Measurements from ENCODE around the gene NPAS3. TPM values are rescaled to one million over a fixed set of nuclear protein-coding genes. Genes with fewer than 3 reads are reported as not detected.

The NPAS3 gene
- total RNA-seq, 6 experiments from 2014 or later = 0.11 to 0.83 (median 0.21) TPM; not detected in 2

DNA sequence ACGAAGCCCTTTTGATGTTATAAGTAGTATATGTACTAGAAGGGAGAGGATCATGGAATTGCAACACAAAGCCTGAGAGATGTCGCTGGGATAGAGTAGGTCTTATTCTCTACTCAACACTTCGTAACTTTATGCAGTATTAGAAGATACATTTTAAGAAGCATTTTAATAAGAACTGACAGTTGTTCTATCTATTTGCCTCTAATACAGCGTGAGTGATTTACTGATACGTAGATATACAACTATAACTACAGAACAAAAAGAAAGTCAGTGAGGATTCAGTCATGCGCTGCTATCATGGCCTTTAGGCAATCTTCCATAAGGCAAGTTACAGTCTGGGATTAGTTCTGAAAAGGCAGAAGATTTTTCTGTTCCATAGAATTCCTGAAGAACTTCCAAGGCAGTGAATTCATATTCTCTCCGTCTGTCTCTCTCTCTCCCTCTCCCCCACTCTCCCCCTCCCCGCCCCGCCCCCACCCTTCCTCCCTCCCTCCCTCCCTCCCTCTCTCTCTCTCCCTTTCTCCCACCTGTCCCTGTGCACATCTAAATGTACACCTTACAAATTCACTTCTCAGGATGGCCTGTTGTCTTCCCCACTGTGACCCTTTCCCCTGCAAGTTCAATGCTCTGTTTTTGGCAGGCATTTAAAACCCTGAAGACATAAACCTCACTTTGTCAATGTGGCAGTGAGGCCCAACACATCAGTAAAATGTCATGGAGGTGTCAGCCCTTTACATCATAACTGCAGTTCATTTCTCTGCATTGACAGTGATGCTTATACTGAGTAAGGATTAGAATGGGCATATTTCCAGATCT is 541.6 kb downstream of the NPAS3 start:
- H3K27ac ChIP-seq = no peak overlapping the region
- WGBS (ENCODE audit: insufficient coverage, low coverage, low lambda C conversion rate, missing lambda C conversion rate) = 57% methylated on average over 9 of the region's 9 CpGs
- DNase-seq (no peak), ATAC-seq (no peak)
- no peaks in the 10 kb centered on the region for H3K27me3 ChIP-seq
- H3K9me3 ChIP-seq = no peaks in the 10 kb centered on the region
- H3K4me3 ChIP-seq = no peak overlapping the region
- no peaks in the 10 kb centered on the region for H3K4me1 ChIP-seq
- intact Hi-C loops (cut with DNase I) = no loop called here
- TF ChIP-seq, protein P1, sequence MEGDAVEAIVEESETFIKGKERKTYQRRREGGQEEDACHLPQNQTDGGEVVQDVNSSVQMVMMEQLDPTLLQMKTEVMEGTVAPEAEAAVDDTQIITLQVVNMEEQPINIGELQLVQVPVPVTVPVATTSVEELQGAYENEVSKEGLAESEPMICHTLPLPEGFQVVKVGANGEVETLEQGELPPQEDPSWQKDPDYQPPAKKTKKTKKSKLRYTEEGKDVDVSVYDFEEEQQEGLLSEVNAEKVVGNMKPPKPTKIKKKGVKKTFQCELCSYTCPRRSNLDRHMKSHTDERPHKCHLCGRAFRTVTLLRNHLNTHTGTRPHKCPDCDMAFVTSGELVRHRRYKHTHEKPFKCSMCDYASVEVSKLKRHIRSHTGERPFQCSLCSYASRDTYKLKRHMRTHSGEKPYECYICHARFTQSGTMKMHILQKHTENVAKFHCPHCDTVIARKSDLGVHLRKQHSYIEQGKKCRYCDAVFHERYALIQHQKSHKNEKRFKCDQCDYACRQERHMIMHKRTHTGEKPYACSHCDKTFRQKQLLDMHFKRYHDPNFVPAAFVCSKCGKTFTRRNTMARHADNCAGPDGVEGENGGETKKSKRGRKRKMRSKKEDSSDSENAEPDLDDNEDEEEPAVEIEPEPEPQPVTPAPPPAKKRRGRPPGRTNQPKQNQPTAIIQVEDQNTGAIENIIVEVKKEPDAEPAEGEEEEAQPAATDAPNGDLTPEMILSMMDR (IDR thresholded peaks at IDR 0.05) = no peak
- TF ChIP-seq POLR2A (IDR thresholded peaks at IDR 0.05) = no peak
- no peaks in the 10 kb centered on the region for H3K36me3 ChIP-seq

DNA sequence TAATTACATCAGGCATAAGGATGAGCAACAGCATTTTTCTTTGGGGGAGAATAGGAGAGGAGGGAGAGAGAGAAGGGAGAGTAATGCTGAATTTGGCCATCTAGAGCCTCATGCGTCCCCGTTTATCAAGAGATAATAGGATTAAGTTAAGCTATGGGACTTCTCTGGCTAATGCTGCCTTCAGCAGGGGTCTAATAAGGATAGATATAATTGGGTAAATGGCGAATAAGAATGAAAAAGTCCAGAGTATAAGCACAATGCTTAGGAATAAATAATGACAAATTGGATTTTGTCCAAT is 542.2 kb downstream of the NPAS3 start:
- no peaks in the 10 kb centered on the region for H3K9me3 ChIP-seq
- no peak overlapping the region for H3K4me3 ChIP-seq
- no peaks in the 10 kb centered on the region for H3K4me1 ChIP-seq
- no peaks in the 10 kb centered on the region for H3K36me3 ChIP-seq
- no peak for ATAC-seq
- H3K27ac ChIP-seq = no peak overlapping the region
- H3K27me3 ChIP-seq = no peaks in the 10 kb centered on the region
- intact Hi-C loops (cut with DNase I) = no loop called here
- 63% methylated on average over 3 of the region's 3 CpGs for WGBS (ENCODE audit: insufficient coverage, low coverage, low lambda C conversion rate, missing lambda C conversion rate)
- DNase-seq = no peak
- TF ChIP-seq, protein P1 (IDR thresholded peaks at IDR 0.05) = no peak
- TF ChIP-seq POLR2A (IDR thresholded peaks at IDR 0.05) = no peak

- 68% methylated on average over 6 of the region's 6 CpGs for WGBS (ENCODE audit: insufficient coverage, low coverage, low lambda C conversion rate, missing lambda C conversion rate)
Measured at GRCh38 chr14:33483110-33483509, 544.4 kb downstream of the NPAS3 start.

GRCh38 chr14:33483541-33483940 is 544.9 kb downstream of the NPAS3 start:
- ATAC-seq (no peak), DNase-seq (no peak)
- no peaks in the 10 kb centered on the region for H3K27me3 ChIP-seq
- TF ChIP-seq, protein P1 (IDR thresholded peaks at IDR 0.05) = no peak
- TF ChIP-seq POLR2A (IDR thresholded peaks at IDR 0.05) = no peak
- H3K4me1 ChIP-seq = no peaks in the 10 kb centered on the region
- H3K36me3 ChIP-seq = no peaks in the 10 kb centered on the region
- WGBS (ENCODE audit: insufficient coverage, low coverage, low lambda C conversion rate, missing lambda C conversion rate) = 26% methylated on average over 3 of the region's 4 CpGs
- no peak overlapping the region for H3K27ac ChIP-seq
- no peak overlapping the region for H3K4me3 ChIP-seq
- intact Hi-C loops (cut with DNase I) = no loop called here
- no peaks in the 10 kb centered on the region for H3K9me3 ChIP-seq

More at GRCh38 chr14:33483110-33483509, 544.4 kb downstream of the NPAS3 start:
- intact Hi-C loops (cut with DNase I) = no loop called here
- H3K27ac ChIP-seq = no peak overlapping the region
- ATAC-seq (no peak), DNase-seq (no peak)
- TF ChIP-seq, protein P1 (IDR thresholded peaks at IDR 0.05) = no peak
- no peak for TF ChIP-seq POLR2A (IDR thresholded peaks at IDR 0.05)
- H3K36me3 ChIP-seq = no peaks in the 10 kb centered on the region
- no peaks in the 10 kb centered on the region for H3K27me3 ChIP-seq
- H3K4me1 ChIP-seq = no peaks in the 10 kb centered on the region
- H3K9me3 ChIP-seq = no peaks in the 10 kb centered on the region
- H3K4me3 ChIP-seq = no peak overlapping the region
